ENCODE data around the gene PREP.

The PREP gene

GRCh38 chr6:105402939-105403935 lies at the start of gene PREP:
Gene PREP (minus strand): TSS chr6:105403082. CDS start chr6:105402891, 191 bp downstream.
- ChIA-PET CTCF (interaction anchor here (0.5 to 2.1 kb wide), 19 partner anchors 9 to 1223 kb away, joined by 3 to 14 read pairs (median 3); a partner anchor contains a TSS), POLR2A (interaction anchor here (0.8 to 1.3 kb wide), 3 partner anchors 9 to 40 kb away, joined by 3 to 5 read pairs (median 4); no protein-coding TSS in a partner anchor)
- Histone ChIP-seq H3K9me3 (ENCODE audit: control insufficient read depth, insufficient read depth, low read depth, low read length) (no peaks in the 10 kb centered on the region), H3K27ac (ENCODE audit: extremely low read depth, low read depth, low read length) (peak within 1 kb of the TSS; percentile 70; the same call in 1 of the 2 replicates), H3K4me3 (ENCODE audit: low read depth, low read length) (peak within 1 kb of the TSS; percentile 73), H3K36me3 (ENCODE audit: control insufficient read depth in 2 of 2, insufficient read depth in 1 of 2, low read length in 2 of 2) (no peaks in the 10 kb centered on the region), H3K4me1 (ENCODE audit: control insufficient read depth, insufficient read depth, low read length) (0 out of 2 replicates have a peak, but pooled peaks cover 3% of the 10 kb centered on the region)
- TF ChIP-seq YY1 (tag by site-specific recombination; IDR thresholded peaks at IDR 0.05) (0 out of 2 replicates have a peak, but pooled peaks have one; percentile 31), GLIS1 (tag by site-specific recombination; IDR thresholded peaks at IDR 0.05) (no peak), KLF8 (tag by site-specific recombination; IDR thresholded peaks at IDR 0.05) (peak; percentile 54; the same call in 1 of the 2 replicates), ZNF501 (tag by site-specific recombination; IDR thresholded peaks at IDR 0.05) (peak; percentile 29; the same call in 1 of the 2 replicates), ZNF560 (tag by site-specific recombination; IDR thresholded peaks at IDR 0.05; ENCODE audit: borderline replicate concordance) (no peak), ZNF23 (tag by site-specific recombination; IDR thresholded peaks at IDR 0.05; ENCODE audit: borderline replicate concordance) (no peak), ZNF404 (tag by site-specific recombination; IDR thresholded peaks at IDR 0.05) (no peak), ZEB2 (tag by site-specific recombination; IDR thresholded peaks at IDR 0.05) (peak; percentile 68), KLF9 (tag by site-specific recombination; IDR thresholded peaks at IDR 0.05; ENCODE audit: low read depth) (peak; percentile 29; the same call in 1 of the 2 replicates), SP7 (tag by site-specific recombination; IDR thresholded peaks at IDR 0.05) (peak; percentile 75), TCF7L2 (IDR thresholded peaks at IDR 0.05; ENCODE audit: borderline replicate concordance, low read depth, low read length) (no peak), ZBTB17 (tag by site-specific recombination; IDR thresholded peaks at IDR 0.05) (peak; percentile 95), CTCF (tag by site-specific recombination; IDR thresholded peaks at IDR 0.05) (peak; percentile 87), ZNF830 (tag by site-specific recombination; IDR thresholded peaks at IDR 0.05; ENCODE audit: low read depth) (no peak), KLF10 (tag by site-specific recombination; IDR thresholded peaks at IDR 0.05) (no peak), GLI4 (tag by site-specific recombination; IDR thresholded peaks at IDR 0.05) (no peak), ZNF768 (tag by site-specific recombination; IDR thresholded peaks at IDR 0.05) (no peak), ZNF544 (tag by site-specific recombination; IDR thresholded peaks at IDR 0.05) (no peak), OVOL3 (tag by site-specific recombination; IDR thresholded peaks at IDR 0.05) (no peak), BCL11A (tag by site-specific recombination; IDR thresholded peaks at IDR 0.05; ENCODE audit: low read depth) (no peak), ZNF341 (tag by site-specific recombination; IDR thresholded peaks at IDR 0.05; ENCODE audit: low read depth) (no peak), PRDM2 (tag by site-specific recombination; IDR thresholded peaks at IDR 0.05; ENCODE audit: borderline replicate concordance) (no peak), ZNF433 (tag by site-specific recombination; IDR thresholded peaks at IDR 0.05; ENCODE audit: low read depth) (no peak), ZNF580 (tag by site-specific recombination; IDR thresholded peaks at IDR 0.05) (no peak), HOXC10 (CRISPR knock-in tag; IDR thresholded peaks at IDR 0.05) (no peak), ZNF266 (tag by site-specific recombination; IDR thresholded peaks at IDR 0.05; ENCODE audit: low read depth) (no peak), ZNF366 (tag by site-specific recombination; conservative IDR thresholded peaks at IDR 0.05) (peak; percentile 77), KLF16 (tag by site-specific recombination; IDR thresholded peaks at IDR 0.05) (no peak), WT1 (tag by site-specific recombination; IDR thresholded peaks at IDR 0.05) (no peak), ZNF48 (tag by site-specific recombination; IDR thresholded peaks at IDR 0.05) (no peak), ZNF596 (tag by site-specific recombination; IDR thresholded peaks at IDR 0.05) (peak; percentile 7; the same call in 1 of the 2 replicates)
